Measurements from ENCODE around the gene ZNF217. TPM values are rescaled to one million over a fixed set of nuclear protein-coding genes. Genes with fewer than 3 reads are reported as not detected.

ZNF217 gene
- total RNA-seq, 1 experiment from 2014 or later, result 45.6 TPM

- H2AFZ ChIP-seq (ENCODE audit: low read length), result peak overlapping the region; percentile 71
- DNase-seq, result peak; percentile 90
- no peaks in the 10 kb centered on the region for H3K79me2 ChIP-seq (ENCODE audit: low read length)
- H3F3A ChIP-seq (ENCODE audit: low read length, unreplicated experiment), result no peaks in the 10 kb centered on the region
- H3K9me3 ChIP-seq (ENCODE audit: low read length), result no peaks in the 10 kb centered on the region
- no peak for TF ChIP-seq CTCF (conservative IDR thresholded peaks at IDR 0.05; ENCODE audit: low read depth, low read length)
- TF ChIP-seq EZH2phosphoT487 (IDR thresholded peaks at IDR 0.05; ENCODE audit: borderline replicate concordance, low read length), result no peak
- TF ChIP-seq EZH2 (IDR thresholded peaks at IDR 0.05; ENCODE audit: low read length, unreplicated experiment), result no peak
- peak overlapping the region; percentile 32 for H3K9ac ChIP-seq (ENCODE audit: low read length)
- H3K4me2 ChIP-seq (ENCODE audit: low read length), result peak overlapping the region; percentile 78
- POLR2A ChIA-PET (ENCODE audit: unreplicated experiment), result interaction anchor here (0.6 to 1.0 kb wide), 2 partner anchors 35 to 127 kb away, joined by 3 to 6 read pairs; no protein-coding TSS in a partner anchor
- no peaks in the 10 kb centered on the region for H3K36me3 ChIP-seq (ENCODE audit: low read depth, low read length)
- ATAC-seq, result peak; percentile 43
- H3K4me3 ChIP-seq (ENCODE audit: low read length), result peak overlapping the region; percentile 35
- H4K20me1 ChIP-seq (ENCODE audit: low read length), result no peaks in the 10 kb centered on the region
- no TSS peak for BruUV-seq (replicated peaks)
- H3K4me1 ChIP-seq (ENCODE audit: insufficient read depth, low read length), result peaks cover 47% of the 10 kb centered on the region
- H3K27ac ChIP-seq (ENCODE audit: low read length), result peak overlapping the region; percentile 45
- CTCF ChIA-PET, result no interaction called here
- intact Hi-C loops (cut with micrococcal nuclease), result no loop called here
- H3K9me2 ChIP-seq (replicated peaks; ENCODE audit: low read length), result no peaks in the 10 kb centered on the region
- no peaks in the 10 kb centered on the region for H3K27me3 ChIP-seq (ENCODE audit: low read length)
These were observed 17.8 kb upstream of the ZNF217 start for GRCh38 chr20:53611449-53611894.

DNA sequence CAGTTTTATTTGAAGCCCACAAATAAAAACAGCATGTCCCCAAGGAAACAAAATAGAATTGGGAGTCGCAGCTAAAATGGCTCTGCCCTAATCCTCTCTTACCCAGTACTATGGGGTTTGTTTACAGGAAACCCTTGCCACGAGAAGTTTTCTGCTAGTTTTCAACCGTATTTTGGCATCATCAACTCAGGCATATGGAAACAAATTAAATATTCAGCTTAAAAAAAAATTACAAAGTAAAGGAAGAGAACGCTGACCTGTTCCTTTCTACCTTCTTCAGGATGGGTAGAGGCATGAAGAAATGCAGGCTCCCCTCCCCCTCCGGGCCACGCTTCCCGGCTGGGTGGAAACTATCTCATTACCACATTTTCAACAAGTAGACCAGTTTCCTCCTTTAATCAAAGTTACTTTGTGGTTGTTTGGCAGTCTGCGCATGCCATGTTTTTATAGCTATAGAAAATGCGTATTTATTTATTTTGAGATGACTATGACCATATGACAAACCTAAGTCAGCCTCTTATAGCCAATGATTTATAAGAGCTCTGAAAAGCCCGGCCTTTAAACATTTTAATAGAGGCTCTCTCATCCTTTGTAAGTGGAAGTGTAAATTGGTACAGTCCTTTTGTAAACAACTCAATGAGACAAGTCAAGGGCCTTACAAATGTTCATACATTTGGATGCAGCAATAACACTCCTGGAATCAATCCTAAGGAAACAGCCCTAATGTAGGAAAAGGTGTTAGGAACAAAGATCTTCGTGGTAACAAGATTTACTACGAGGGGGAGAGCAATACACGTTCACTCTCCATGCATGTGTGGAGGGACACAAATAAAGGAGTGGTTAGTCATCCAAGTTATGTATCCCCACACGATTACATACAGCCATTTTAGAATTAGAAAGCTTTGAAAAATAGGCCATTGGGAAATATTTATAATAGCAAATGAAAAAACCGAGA, 16.1 kb upstream of the ZNF217 start:
- H3K4me2 ChIP-seq (ENCODE audit: low read length), result peak overlapping the region; percentile 78
- ATAC-seq (peak; percentile 85), DNase-seq (peak; percentile 93)
- no peaks in the 10 kb centered on the region for H3F3A ChIP-seq (ENCODE audit: low read length, unreplicated experiment)
- no peaks in the 10 kb centered on the region for H3K27me3 ChIP-seq (ENCODE audit: low read length)
- H3K27ac ChIP-seq (ENCODE audit: low read length), result peak overlapping the region; percentile 74
- no peaks in the 10 kb centered on the region for H3K9me2 ChIP-seq (replicated peaks; ENCODE audit: low read length)
- peak overlapping the region; percentile 60 for H2AFZ ChIP-seq (ENCODE audit: low read length)
- peak overlapping the region; percentile 36 for H3K9ac ChIP-seq (ENCODE audit: low read length)
- H3K4me3 ChIP-seq (ENCODE audit: low read length), result peak overlapping the region; percentile 25
- H3K79me2 ChIP-seq (ENCODE audit: low read length), result no peaks in the 10 kb centered on the region
- intact Hi-C loops (cut with micrococcal nuclease), result loop anchor here (1.0 kb wide), 1 partner anchor 12 kb away; no protein-coding TSS in a partner anchor
- no peaks in the 10 kb centered on the region for H4K20me1 ChIP-seq (ENCODE audit: low read length)
- TSS peak; percentile 89 for BruUV-seq (replicated peaks)
- TF ChIP-seq CTCF (conservative IDR thresholded peaks at IDR 0.05; ENCODE audit: low read depth, low read length), result no peak
- no peaks in the 10 kb centered on the region for H3K9me3 ChIP-seq (ENCODE audit: low read length)
- peaks cover 52% of the 10 kb centered on the region for H3K4me1 ChIP-seq (ENCODE audit: insufficient read depth, low read length)
- H3K36me3 ChIP-seq (ENCODE audit: low read depth, low read length), result no peaks in the 10 kb centered on the region
- ChIA-PET POLR2A (ENCODE audit: unreplicated experiment) (interaction anchor here (0.5 to 1.9 kb wide), 11 partner anchors 13 to 304 kb away, joined by 3 to 22 read pairs (median 4); partner anchors contain the start of gene ZNF217), CTCF (interaction anchor here (0.6 to 0.8 kb wide), 3 partner anchors 11 to 299 kb away, joined by 4 to 12 read pairs (median 5); no protein-coding TSS in a partner anchor)

Measured in PC-3 (cell line).